Measurements from ENCODE around the gene PTCD2.

GRCh38 chr5:72397836-72398235 lies 77.7 kb downstream of the PTCD2 start:
- TF ChIP-seq, protein P1, sequence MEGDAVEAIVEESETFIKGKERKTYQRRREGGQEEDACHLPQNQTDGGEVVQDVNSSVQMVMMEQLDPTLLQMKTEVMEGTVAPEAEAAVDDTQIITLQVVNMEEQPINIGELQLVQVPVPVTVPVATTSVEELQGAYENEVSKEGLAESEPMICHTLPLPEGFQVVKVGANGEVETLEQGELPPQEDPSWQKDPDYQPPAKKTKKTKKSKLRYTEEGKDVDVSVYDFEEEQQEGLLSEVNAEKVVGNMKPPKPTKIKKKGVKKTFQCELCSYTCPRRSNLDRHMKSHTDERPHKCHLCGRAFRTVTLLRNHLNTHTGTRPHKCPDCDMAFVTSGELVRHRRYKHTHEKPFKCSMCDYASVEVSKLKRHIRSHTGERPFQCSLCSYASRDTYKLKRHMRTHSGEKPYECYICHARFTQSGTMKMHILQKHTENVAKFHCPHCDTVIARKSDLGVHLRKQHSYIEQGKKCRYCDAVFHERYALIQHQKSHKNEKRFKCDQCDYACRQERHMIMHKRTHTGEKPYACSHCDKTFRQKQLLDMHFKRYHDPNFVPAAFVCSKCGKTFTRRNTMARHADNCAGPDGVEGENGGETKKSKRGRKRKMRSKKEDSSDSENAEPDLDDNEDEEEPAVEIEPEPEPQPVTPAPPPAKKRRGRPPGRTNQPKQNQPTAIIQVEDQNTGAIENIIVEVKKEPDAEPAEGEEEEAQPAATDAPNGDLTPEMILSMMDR (IDR thresholded peaks at IDR 0.05): no peak
- no peak for TF ChIP-seq POLR2A (IDR thresholded peaks at IDR 0.05)
